Measurements from ENCODE around the gene CALHM6.

DNA sequence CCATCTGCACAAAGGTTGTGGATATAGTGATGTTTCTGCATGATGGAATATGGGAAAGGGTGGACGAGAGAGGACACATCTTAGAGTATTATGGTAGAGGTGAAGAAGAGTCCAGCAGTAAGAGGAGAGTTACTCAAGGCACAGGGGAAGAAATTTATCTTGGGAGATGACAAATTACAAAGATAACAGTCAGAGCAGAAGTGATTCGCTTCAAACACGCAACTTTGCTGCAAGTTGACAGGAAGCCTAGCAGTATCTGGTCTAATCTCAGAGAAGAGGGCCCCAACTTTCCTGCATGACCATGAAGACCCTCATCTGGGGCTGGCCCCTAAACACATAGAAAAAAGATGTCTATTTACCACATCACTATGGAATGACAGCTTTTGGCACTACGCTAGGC lies 1.2 kb upstream of the CALHM6 start:
- TF ChIP-seq USF1 (IDR thresholded peaks at IDR 0.05), result no peak
- TF ChIP-seq TEAD4 (IDR thresholded peaks at IDR 0.05), result no peak
- TF ChIP-seq YY1 (IDR thresholded peaks at IDR 0.05; ENCODE audit: low read depth), result no peak
